ENCODE measurements around the gene HOMEZ. TPM values are rescaled to one million over a fixed set of nuclear protein-coding genes. Genes with fewer than 3 reads are reported as not detected.

Gene HOMEZ
- total RNA-seq, 2 donors from 2014 or later: 16.5 to 21.9 TPM

GRCh38 chr14:23252420-23253333, 33.3 kb downstream of the HOMEZ start:
- H3K36me3 ChIP-seq: no peaks in the 10 kb centered on the region
- no peak overlapping the region for H3K4me3 ChIP-seq
- no peaks in the 10 kb centered on the region for H3K27me3 ChIP-seq
- no peak for TF ChIP-seq CTCF (IDR thresholded peaks at IDR 0.05)
- no peak overlapping the region for H3K27ac ChIP-seq
- no peaks in the 10 kb centered on the region for H3K9me3 ChIP-seq
- H3K4me1 ChIP-seq: no peaks in the 10 kb centered on the region
- no peak overlapping the region for H3K9ac ChIP-seq (ENCODE audit: low read depth in 2 of 2, low read length in 2 of 2)
- DNase-seq: no peak
- intact Hi-C loops (cut with DNase I): no loop called here

- no peak overlapping the region for H3K27ac ChIP-seq
- H3K4me1 ChIP-seq: no peaks in the 10 kb centered on the region
- no peaks in the 10 kb centered on the region for H3K36me3 ChIP-seq
- H3K9ac ChIP-seq (ENCODE audit: low read depth in 2 of 2, low read length in 2 of 2): no peak overlapping the region
- intact Hi-C loops (cut with DNase I): no loop called here
- DNase-seq: no peak
- no peaks in the 10 kb centered on the region for H3K27me3 ChIP-seq
- H3K9me3 ChIP-seq: no peaks in the 10 kb centered on the region
- TF ChIP-seq CTCF (IDR thresholded peaks at IDR 0.05): no peak
- H3K4me3 ChIP-seq: no peak overlapping the region
These were observed 33.9 kb downstream of the HOMEZ start for GRCh38 chr14:23252006-23252405.

- Histone ChIP-seq H3K27me3 (no peaks in the 10 kb centered on the region), H3K27ac (no peak overlapping the region), H3K9ac (ENCODE audit: low read depth in 2 of 2, low read length in 2 of 2) (no peak overlapping the region), H3K36me3 (no peaks in the 10 kb centered on the region), H3K9me3 (no peaks in the 10 kb centered on the region), H3K4me1 (no peaks in the 10 kb centered on the region), H3K4me3 (no peak overlapping the region)
- no peak for DNase-seq
- no peak for TF ChIP-seq CTCF (IDR thresholded peaks at IDR 0.05)
- intact Hi-C loops (cut with DNase I): no loop called here
These were observed 36.1 kb downstream of the HOMEZ start for GRCh38 chr14:23249824-23250223.

- H3K4me3 ChIP-seq: no peak overlapping the region
These were observed 37.3 kb downstream of the HOMEZ start for GRCh38 chr14:23248601-23249000.

GRCh38 chr14:23245282-23245681, 40.6 kb downstream of the HOMEZ start:
- H3K27ac ChIP-seq: no peak overlapping the region
- intact Hi-C loops (cut with DNase I): no loop called here

More at GRCh38 chr14:23248601-23249000, 37.3 kb downstream of the HOMEZ start:
- no peaks in the 10 kb centered on the region for H3K27me3 ChIP-seq
- no peaks in the 10 kb centered on the region for H3K9me3 ChIP-seq
- no peaks in the 10 kb centered on the region for H3K36me3 ChIP-seq
- intact Hi-C loops (cut with DNase I): no loop called here
- no peak for TF ChIP-seq CTCF (IDR thresholded peaks at IDR 0.05)
- DNase-seq: no peak
- no peak overlapping the region for H3K9ac ChIP-seq (ENCODE audit: low read depth in 2 of 2, low read length in 2 of 2)
- H3K4me1 ChIP-seq: no peaks in the 10 kb centered on the region
- H3K27ac ChIP-seq: no peak overlapping the region

More at GRCh38 chr14:23245282-23245681, 40.6 kb downstream of the HOMEZ start:
- Histone ChIP-seq H3K9me3 (no peaks in the 10 kb centered on the region), H3K36me3 (no peaks in the 10 kb centered on the region), H3K27me3 (no peaks in the 10 kb centered on the region), H3K4me1 (no peaks in the 10 kb centered on the region), H3K9ac (ENCODE audit: low read depth in 2 of 2, low read length in 2 of 2) (no peak overlapping the region), H3K4me3 (no peak overlapping the region)
- DNase-seq: no peak
- TF ChIP-seq CTCF (IDR thresholded peaks at IDR 0.05): no peak
